C4-2B (cell line): ENCODE measurements around the gene ZNF619.

Source experiments
- H3K27ac ChIP-seq: fragments of 450-650 bp; 2 replicates; pipeline ENCODE4 v1.5.1; 2017
- CTCF ChIP-seq: fragments of 450-650 bp; conservative IDR thresholded peaks from 2 replicates; pipeline ENCODE4 v1.5.1; 2017; ENCODE audit warnings: mild to moderate bottlenecking
- ZFX ChIP-seq: fragments of 450-650 bp; IDR thresholded peaks from 2 replicates; pipeline ENCODE4 v1.6.1; 2017

ZNF619 gene

GRCh38 chr3:40452057-40452456, 24.9 kb upstream of the ZNF619 start:
- TF ChIP-seq ZFX: no peak
- no peak for TF ChIP-seq CTCF
- H3K27ac ChIP-seq: peak overlapping the region; percentile 86; the same call in 1 of the 2 replicates

- no peak for TF ChIP-seq ZFX
- no peak for TF ChIP-seq CTCF
- H3K27ac ChIP-seq: peak overlapping the region; percentile 86
Measured at GRCh38 chr3:40452562-40452875, 24.4 kb upstream of the ZNF619 start.

GRCh38 chr3:40452876-40453730, 23.8 kb upstream of the ZNF619 start:
- TF ChIP-seq CTCF: no peak
- TF ChIP-seq ZFX: no peak; the same call in 1 of the 2 replicates
- peak overlapping the region; percentile 86 for H3K27ac ChIP-seq

GRCh38 chr3:40453933-40454332, 23.0 kb upstream of the ZNF619 start:
- peak overlapping the region; percentile 86 for H3K27ac ChIP-seq
- TF ChIP-seq CTCF (no peak), ZFX (no peak)

- no peak overlapping the region for H3K27ac ChIP-seq
- TF ChIP-seq CTCF (no peak), ZFX (no peak)
Measured at GRCh38 chr3:40455328-40455727, 21.6 kb upstream of the ZNF619 start.

- TF ChIP-seq CTCF: no peak
- no peak for TF ChIP-seq ZFX
- H3K27ac ChIP-seq: peak overlapping the region; percentile 99
Measured at GRCh38 chr3:40456279-40456939, 20.5 kb upstream of the ZNF619 start.
